Ishikawa (cell line): ENCODE results near the gene CYP27A1.

Experiments used
- CEBPB ChIP-seq: IDR thresholded peaks from 2 replicates; pipeline ENCODE4 v1.6.1; 2012
- EP300 ChIP-seq: IDR thresholded peaks from 2 replicates; pipeline ENCODE4 v1.6.1; 2012; ENCODE audit warnings: borderline replicate concordance
- NFIC ChIP-seq: IDR thresholded peaks from 2 replicates; pipeline ENCODE4 v1.6.1; 2012
- TAF1 ChIP-seq: IDR thresholded peaks from 2 replicates; pipeline ENCODE4 v1.6.1; 2012; ENCODE audit warnings: low read depth, mild to moderate bottlenecking
- TCF12 ChIP-seq: IDR thresholded peaks from 2 replicates; pipeline ENCODE4 v1.6.1; 2012; ENCODE audit warnings: low read depth
- TEAD4 ChIP-seq: IDR thresholded peaks from 2 replicates; pipeline ENCODE4 v1.6.1; 2012
- YY1 ChIP-seq: IDR thresholded peaks from 2 replicates; pipeline ENCODE4 v1.6.1; 2012; ENCODE audit warnings: low read depth
- TF ChIP-seq, protein P1 (sequence below): IDR thresholded peaks from 2 replicates; pipeline ENCODE4 v1.6.1; 2012; ENCODE audit warnings: low read depth, mild to moderate bottlenecking

DNA sequence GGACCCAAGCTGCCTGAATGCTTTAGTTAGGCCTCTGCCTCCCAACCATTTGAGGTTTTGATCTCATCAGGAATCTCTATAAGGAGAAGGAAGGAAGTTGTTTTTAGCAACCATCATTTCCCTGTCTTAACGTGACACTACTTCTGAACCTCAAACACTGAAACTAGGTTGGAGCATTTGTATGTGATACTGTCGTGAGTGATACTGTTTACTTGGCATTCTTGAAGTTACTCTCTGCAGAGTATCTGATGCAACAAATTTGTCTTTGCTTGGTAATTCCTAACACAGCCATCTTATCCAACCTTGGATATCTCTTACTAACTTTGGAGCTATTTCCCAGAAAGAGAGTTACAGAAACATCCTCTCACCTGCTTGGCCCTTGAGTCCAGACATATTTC, 49.2 kb upstream of the CYP27A1 start:
- TF ChIP-seq TAF1 (no peak), TEAD4 (no peak), YY1 (no peak), TCF12 (no peak), CEBPB (no peak), NFIC (no peak), EP300 (no peak)
- TF ChIP-seq, protein P1, sequence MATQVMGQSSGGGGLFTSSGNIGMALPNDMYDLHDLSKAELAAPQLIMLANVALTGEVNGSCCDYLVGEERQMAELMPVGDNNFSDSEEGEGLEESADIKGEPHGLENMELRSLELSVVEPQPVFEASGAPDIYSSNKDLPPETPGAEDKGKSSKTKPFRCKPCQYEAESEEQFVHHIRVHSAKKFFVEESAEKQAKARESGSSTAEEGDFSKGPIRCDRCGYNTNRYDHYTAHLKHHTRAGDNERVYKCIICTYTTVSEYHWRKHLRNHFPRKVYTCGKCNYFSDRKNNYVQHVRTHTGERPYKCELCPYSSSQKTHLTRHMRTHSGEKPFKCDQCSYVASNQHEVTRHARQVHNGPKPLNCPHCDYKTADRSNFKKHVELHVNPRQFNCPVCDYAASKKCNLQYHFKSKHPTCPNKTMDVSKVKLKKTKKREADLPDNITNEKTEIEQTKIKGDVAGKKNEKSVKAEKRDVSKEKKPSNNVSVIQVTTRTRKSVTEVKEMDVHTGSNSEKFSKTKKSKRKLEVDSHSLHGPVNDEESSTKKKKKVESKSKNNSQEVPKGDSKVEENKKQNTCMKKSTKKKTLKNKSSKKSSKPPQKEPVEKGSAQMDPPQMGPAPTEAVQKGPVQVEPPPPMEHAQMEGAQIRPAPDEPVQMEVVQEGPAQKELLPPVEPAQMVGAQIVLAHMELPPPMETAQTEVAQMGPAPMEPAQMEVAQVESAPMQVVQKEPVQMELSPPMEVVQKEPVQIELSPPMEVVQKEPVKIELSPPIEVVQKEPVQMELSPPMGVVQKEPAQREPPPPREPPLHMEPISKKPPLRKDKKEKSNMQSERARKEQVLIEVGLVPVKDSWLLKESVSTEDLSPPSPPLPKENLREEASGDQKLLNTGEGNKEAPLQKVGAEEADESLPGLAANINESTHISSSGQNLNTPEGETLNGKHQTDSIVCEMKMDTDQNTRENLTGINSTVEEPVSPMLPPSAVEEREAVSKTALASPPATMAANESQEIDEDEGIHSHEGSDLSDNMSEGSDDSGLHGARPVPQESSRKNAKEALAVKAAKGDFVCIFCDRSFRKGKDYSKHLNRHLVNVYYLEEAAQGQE: no peak
